GM19328 (cell line): Measurements from ENCODE around the gene HOXD4.

Source experiments
- ATAC-seq: cut with Tn5 transposase; IDR thresholded peaks from one replicate; pipeline ENCODE4 v1.9.1; 2021; ENCODE audit warnings: mild to moderate bottlenecking, moderate library complexity; ENCODE audit not compliant: unreplicated experiment

HOXD4 gene

DNA sequence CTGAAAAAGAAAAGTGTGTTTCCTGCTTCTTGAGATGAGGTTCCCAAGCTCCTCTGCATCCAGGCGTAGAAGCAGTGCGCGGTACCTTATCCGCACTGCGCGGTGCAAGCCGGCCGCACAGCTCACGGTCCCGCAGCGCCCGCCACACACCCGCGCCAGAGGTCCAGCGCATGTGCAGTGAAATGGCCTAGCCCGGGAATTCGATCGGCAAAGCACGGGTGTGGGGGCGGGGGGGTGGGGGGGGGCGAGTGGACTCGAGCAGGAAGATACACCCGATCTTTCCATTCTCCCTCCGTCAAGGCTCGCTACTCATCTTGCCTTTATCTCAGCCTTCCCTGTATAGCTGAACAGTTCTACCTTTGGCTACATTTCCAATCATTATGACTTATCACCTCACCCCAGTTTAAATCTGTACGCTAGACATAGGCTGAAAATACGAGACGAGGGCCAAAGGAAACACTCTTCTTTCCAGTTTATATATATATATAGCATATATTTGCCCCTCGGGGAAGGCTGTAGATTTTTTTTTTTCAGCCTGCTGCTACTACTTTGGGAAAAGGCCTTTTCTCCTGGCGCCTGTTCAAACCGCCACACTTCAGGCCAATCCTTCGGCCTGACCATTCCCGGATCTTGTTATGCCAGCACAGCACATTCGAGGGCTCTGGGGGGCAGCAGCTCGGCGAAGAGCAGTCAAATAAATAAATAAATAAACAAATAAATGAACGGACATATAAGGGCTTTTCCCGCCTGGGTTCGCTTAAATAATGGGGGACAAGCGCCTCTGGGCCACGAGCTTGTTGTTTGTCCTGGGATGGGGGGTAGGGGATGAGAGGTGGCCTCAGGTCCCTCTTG, 11.5 kb upstream of the HOXD4 start:
- peak; percentile 14 for ATAC-seq

DNA sequence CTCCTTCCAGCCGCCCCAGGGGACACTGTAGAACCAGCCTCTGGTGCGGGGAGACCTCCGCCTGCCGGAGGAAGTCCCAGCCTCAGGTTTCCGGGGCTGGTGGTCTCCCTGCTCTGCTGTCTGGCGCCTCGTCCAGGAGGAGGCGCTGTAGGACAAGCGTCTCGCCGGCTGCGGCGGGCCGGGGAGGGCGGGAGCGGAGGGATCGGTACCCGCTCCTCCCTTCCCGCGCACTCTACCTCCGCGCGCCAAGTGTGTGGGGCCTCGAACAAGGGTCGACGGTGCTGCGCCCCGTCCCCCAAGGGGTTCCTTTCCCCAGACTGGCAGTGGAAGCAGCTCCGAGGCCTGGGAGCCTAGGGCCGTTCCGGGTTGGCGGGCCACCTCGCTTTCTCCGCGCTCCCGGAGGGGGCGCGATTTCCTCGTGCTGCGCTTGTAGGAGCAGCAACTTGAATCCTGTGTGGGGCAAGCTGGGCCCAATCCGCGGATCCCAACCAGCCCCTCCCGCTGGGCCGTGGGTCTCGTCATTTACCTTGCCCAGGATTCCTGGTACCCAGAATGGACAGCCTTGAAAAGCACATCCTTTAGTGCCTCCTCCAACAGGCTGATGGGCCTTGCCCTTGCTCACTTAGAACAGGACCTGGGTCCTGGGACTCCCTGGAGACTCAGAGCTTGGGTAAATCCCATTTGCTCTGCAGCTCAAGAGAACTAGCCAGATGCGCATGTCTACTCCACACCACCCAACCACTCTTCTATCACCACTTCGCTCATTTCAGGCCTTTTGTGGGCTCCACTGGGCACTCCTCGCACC, 10.6 kb upstream of the HOXD4 start:
- ATAC-seq = peak; percentile 86

GRCh38 chr2:176142281-176142680, 9.1 kb upstream of the HOXD4 start:
- no peak for ATAC-seq

DNA sequence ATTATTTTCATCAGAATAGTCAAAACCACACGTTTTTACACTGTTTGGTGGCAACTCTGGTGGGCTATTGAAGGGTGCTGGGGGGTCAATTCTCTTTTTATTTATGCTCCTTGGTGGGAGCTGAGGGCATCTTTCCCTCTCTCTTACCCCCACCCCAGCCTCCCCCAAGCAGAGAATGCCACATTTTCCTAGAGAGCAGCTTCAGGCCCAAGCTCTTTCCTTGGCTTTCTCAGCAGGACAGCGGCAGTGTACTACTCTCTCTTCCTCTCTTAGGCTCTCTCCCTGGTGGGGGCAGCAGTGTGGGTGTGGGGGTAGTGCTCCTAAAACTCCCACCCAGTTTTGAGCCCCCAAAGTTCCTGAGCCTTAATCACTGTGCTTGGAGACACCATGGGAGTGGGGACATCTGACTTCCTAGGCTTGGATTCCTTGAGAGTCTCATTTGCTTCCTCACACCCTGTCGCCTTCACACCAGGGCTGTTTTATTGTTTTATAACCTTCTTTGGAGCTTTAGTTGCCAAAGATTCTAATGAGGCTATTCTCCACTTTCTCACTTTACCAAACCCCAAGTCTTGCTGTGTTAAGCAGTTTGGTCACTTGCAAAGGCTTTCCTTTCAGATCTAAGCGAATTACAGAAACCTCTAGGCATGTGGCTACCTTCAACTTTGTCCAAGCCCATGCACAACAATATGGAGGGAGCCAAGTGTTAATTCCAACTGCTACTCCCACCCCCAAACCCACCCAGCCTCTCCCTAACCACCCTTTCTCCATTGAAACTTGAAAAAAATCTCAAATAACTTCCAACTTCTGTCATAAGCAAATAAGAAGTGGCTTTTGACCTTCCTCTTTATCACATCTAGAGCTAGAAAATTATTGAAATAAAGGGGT, 6.0 kb upstream of the HOXD4 start:
- ATAC-seq = no peak

DNA sequence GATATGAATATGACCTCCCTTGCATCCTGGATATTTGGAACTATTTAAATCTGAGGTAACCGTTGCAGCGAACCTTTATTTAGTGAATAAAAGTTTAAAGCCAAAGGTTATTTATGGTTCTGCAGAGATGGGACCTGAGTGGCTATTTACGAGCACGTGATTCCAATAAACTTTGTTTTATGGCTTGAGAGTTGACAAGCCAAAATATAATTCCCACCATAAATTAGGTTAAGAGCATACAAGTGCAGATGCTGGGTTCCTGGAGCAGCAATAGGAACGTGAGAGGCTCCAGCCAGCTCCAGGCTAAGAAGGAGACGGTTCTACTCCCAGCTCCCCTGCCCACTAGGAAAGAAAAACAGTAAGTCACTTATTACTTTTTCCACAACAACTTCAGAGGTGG, 5.2 kb upstream of the HOXD4 start:
- ATAC-seq = no peak

- no peak for ATAC-seq
Measured at GRCh38 chr2:176146645-176147044, 4.7 kb upstream of the HOXD4 start.

- ATAC-seq = no peak
Measured at GRCh38 chr2:176147210-176147799, 4.0 kb upstream of the HOXD4 start.

DNA sequence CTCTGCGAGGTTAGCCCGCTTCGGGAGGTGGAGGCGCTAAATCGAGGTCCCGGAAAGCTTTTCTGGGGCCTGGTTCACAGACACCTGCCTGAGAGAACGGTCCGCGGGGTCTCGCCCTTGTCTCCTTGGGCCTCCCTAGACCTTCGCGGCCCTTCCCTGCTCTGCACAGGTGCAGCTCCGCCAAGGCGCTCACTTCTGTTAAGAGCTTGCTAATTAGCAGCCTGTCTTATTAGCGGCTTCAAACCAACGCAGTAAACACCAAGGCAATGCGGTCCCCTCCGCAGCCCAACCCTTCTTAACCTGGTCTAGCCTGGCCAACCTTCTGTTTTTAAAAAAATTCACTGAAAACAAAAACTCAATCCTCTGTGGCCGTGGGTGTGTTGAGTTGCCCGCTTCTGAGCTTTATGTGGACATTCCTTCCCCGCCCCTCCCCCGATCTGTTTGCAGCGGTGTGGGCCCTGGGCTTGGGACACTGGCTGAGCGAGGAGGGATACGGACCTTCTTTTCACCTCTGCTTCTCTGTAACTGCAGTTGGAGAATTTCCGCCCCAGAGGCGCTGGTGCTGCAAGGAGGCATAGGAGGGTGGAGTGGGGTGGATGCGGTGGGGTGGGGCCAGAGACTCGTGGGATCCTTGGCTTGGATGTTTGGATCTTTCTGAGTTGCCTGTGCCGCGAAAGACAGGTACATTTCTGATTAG, 3.4 kb upstream of the HOXD4 start:
- no peak for ATAC-seq

DNA sequence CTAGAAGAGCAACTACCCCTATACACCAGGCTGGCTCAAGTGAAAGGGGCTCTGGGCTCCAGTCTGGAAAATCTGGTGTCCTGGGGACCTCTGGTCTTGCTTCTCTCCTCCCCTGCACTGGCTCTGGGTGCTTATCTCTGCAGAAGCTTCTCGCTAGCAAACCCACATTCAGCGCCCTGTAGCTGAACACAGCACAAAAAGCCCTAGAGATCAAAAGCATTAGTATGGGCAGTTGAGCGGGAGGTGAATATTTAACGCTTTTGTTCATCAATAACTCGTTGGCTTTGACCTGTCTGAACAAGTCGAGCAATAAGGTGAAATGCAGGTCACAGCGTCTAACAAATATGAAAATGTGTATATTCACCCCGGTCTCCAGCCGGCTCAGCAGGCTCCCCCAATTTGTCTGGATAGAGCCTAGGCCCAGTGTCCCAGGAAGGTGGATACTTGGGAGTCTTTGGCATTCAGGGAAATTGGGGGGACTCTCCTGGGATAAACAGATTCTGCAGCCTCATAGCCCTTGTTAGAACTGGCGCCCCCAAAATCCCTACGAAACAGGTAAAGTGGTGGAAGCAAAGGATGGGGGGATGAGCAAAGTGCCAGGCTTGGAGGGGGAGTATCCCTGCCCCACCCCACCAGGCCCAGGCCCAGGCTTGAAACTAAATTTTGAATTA, 2.5 kb upstream of the HOXD4 start:
- no peak for ATAC-seq

DNA sequence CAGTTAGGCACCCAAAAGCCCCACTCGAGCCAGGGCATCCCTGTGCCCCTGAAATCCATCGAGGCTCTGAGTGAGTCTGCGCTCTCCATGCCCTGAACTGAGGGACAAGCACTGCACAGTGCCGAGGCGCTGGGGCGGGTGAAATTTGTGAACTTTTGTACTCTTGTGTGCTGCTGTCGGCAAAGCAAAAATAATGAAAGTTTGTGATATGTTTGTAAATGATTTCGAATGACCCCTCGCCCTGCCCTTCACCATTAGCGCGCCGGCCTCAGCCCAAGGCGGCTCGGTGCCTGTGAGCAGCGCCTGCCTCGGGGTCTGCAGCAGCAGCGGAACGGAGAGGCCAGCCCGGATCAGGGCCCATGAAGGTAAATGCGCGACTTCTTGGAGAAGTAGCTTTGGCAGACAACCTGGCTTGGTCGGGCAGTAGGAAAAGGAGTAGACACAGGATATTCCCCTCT, 1.8 kb upstream of the HOXD4 start:
- no peak for ATAC-seq

DNA sequence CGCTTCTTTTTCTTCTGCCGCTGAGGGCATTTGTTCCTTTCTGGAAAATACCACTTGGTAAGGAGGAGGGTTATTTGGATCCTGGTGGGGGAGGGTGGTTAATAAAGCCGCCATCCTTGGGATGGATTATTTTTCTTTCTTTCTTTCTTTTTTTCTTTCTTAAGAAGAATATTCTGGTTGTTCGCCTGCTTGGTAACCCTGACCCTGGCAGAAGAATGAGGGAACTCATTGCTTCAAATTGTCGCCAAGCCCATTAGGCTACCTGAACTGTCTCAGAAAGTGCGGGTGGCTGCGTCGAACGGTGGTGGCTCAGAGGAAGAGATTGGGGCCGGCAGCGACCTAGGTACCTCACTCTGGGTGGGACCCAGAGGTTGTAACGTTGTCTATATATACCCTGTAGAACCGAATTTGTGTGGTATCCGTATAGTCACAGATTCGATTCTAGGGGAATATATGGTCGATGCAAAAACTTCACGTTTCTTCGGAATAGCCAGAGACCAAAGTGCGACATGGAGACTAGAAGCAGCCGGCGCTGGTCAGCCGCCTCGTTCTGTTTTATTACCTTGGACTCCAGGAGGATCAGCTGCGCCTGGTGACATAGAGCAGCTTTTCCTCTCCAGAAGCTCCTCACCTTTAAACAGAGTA, 1.3 kb upstream of the HOXD4 start:
- ATAC-seq = no peak

DNA sequence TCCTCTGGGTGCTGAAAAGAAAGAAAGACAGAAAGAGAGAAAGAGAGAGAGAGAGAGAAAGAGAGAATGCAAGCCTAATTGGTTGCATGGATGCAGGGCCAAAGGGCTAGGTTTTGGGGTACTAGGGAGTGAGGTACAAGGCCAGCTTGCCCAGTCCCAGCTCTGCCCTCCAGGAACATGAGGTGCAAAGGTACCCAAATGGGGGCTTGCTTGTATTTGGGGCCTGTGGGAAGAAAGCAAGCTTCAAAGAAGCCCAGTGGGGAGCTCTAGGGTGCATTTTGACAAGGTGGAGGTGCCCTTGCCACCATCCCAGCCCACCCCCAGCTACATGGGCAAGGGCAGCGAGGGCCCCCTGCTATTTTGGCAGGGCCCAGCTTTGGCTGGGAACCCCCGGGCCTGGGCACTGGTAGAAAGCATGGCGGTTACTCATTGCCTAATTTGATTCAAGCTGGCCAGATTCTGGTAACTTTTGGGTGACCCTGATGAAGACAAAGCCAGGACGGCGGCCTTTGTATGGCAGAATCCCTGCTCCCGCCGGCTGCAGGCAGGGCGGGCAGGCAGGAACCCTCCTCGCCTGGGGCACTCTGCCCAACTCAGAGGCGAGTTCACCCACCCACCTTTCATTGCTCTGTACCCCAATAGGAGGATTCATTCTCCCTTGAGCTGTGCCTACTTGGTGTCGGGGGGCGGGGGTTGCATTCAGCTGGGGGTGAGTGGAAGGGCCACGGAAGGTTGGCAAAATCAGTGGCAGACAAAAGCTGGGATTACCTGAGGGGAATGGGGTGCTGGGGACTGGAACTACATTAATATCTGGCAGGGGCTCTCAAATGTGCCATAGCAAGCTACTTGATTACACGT, 537 bp upstream of the HOXD4 start:
- no peak for ATAC-seq

DNA sequence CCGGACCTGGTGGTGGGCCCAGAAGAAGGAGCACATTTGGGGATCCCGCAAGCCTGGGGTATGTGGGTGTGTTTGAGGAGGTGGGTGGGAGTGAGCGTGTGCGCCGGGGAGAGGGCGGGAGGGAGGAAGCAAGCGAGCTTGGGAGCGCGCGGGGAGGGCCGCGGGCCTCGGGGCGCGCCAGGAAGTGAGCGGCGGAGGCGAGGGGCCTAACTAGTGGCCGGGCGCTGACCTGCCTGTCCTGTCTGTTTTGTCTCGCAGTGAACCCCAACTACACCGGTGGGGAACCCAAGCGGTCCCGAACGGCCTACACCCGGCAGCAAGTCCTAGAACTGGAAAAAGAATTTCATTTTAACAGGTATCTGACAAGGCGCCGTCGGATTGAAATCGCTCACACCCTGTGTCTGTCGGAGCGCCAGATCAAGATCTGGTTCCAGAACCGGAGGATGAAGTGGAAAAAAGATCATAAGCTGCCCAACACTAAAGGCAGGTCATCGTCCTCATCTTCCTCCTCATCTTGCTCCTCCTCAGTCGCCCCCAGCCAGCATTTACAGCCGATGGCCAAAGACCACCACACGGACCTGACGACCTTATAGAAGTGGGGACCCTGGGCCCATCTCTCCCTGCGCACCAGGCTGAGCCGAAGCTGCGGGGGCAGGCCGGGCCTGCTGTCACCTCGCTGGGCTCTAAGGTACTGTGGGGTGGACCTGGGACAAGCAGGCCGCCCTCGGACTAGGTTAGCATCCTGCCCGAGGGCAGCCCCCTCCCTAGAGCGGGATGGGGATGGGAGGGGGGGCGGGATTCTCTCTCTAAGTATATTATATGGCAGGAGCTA, 1.2 kb downstream of the HOXD4 start:
- ATAC-seq = no peak

DNA sequence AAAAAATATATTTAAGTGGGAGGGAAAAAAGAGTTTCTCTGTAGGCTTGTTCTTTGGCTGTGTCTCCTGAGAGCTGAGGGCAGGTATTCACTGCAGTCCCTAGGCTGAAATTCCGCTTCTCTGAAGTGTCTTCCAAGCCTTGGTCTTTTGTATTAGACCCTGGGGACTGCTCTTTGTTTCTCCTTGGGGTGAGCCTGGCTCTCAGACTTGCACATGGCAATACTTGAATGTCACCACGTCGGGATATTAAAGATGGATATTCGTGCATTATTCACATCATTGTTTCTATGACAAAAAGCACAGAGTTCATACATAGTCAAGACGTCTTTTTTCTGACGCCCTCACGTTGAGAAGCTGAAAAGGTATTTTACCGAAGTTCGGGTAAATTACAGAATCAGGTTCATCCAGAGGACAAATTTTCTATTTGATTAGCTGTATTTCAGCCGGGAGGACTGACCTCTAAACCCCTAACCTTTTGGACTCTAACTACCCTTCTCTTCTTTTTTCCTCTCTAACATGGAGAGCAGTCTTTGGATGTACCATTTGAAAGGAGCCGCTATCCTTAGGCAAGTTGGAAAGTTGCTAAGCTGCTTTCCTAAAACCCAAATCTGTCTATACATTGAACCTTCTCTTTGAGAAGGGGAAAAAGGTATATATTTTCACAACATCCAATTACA, 3.4 kb downstream of the HOXD4 start:
- no peak for ATAC-seq

DNA sequence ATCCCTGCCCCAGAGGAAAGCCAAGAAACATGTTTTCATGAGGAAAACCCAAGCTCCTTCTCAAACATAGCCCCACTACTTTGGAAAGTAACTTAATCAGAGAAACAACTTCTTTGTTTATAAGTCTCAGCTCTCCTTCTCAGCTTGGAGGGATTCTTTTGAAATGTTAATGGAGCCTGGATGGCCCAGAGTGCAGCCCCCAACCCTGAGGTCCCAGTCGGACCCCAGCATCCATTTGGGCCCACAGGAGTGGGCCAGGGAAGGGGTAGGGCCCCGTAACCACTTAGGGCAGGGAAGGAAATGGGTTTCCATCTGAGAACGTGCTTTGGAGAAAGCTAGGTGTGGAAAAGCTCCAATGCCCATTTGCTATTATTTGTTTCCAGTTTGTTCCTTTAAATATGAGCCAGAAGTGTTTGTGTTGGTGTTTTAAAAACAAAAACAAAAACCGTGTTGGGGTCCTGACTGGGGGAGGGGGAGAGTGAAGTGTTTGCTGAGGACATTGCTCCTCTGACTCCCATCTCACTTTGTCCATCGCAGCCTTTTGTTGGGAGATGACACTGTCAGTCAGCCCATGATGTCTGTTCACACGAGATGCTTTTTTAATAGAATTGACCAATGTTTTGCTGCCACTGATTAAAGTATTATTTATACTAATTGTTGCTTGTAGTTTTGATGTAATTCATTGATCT, 4.2 kb downstream of the HOXD4 start:
- ATAC-seq = no peak

DNA sequence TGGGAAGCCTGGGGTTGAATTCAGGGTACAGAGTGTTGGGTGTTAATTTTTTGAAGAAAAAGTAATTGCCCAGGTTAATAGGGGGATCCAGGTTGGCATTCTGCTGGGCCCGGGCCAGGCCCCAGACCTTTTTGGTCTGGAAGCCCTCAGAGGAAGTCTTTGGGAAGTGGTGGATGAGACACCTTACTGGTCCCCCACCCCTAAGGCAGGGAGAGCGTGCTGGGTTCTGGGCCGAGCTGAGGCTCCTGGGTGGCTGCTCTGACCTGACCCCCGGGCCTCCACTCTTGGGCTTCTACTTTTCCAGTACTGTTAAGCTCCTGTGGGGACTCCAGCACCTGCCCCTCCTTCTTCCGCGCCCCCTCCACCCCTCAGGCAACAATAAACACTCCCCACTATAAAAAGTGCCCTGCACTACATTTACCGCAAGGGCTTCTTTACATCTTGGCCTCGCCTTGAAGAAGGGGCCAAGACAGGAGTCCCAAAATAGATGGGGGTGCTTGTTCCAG, 5.0 kb downstream of the HOXD4 start:
- no peak for ATAC-seq
